ENCODE data around the gene SEMA3F.
A peak's percentile ranks its signal among the peaks of the same experiment; 100 is the strongest.

Gene SEMA3F

DNA sequence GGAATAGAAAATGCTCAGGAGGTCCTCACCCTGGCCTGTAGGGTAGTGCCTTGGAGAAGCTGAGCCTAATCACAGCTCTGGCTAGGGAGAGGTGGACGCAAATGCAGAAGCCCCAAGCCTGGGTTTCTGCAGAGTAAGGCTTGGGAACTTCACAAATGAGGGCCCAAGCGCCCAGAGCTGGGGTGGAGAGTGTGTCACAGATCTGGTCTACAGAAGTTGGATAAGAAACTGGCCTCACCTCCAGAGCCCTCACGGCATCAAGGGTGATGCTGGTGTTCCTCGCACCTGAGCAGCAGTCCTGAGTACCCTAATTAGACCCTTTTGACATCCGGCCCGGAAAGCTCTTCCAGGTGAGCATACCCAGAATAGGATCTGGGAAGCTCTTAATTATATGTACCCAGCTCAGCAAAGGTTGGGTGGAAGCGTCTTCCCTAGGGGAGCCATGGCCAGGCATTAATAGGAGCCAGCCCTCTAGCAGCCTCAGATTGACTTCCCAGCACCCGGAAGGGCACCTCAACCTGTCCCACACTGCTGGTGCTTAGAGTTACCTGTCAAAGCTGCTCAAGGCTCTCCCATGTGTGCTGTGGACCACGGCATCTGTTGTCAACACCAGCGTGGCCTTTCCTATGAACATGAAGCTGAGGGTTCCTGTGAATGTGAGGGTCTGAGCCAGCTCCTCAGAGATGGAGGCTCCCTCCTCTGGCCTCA, 34.6 kb upstream of the SEMA3F start:
- TF ChIP-seq, protein P1, sequence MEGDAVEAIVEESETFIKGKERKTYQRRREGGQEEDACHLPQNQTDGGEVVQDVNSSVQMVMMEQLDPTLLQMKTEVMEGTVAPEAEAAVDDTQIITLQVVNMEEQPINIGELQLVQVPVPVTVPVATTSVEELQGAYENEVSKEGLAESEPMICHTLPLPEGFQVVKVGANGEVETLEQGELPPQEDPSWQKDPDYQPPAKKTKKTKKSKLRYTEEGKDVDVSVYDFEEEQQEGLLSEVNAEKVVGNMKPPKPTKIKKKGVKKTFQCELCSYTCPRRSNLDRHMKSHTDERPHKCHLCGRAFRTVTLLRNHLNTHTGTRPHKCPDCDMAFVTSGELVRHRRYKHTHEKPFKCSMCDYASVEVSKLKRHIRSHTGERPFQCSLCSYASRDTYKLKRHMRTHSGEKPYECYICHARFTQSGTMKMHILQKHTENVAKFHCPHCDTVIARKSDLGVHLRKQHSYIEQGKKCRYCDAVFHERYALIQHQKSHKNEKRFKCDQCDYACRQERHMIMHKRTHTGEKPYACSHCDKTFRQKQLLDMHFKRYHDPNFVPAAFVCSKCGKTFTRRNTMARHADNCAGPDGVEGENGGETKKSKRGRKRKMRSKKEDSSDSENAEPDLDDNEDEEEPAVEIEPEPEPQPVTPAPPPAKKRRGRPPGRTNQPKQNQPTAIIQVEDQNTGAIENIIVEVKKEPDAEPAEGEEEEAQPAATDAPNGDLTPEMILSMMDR (IDR thresholded peaks at IDR 0.05; ENCODE audit: insufficient read depth, low read depth, low read length, missing control alignments) = no peak
- H3K4me3 ChIP-seq (ENCODE audit: low read length) = no peak overlapping the region
- DNase-seq (ENCODE audit: low read depth) = no peak

- TF ChIP-seq, protein P1 (IDR thresholded peaks at IDR 0.05; ENCODE audit: insufficient read depth, low read depth, low read length, missing control alignments) = peak; percentile 81
- H3K4me3 ChIP-seq (ENCODE audit: low read length) = no peak overlapping the region
- DNase-seq (ENCODE audit: low read depth) = peak; percentile 83
These were observed 33.8 kb upstream of the SEMA3F start for GRCh38 chr3:50121072-50122032.

- no peak for DNase-seq (ENCODE audit: low read depth)
- no peak overlapping the region for H3K4me3 ChIP-seq (ENCODE audit: low read length)
- TF ChIP-seq, protein P1 (IDR thresholded peaks at IDR 0.05; ENCODE audit: insufficient read depth, low read depth, low read length, missing control alignments) = peak; percentile 17
These were observed 33.1 kb upstream of the SEMA3F start for GRCh38 chr3:50122071-50122470.

DNA sequence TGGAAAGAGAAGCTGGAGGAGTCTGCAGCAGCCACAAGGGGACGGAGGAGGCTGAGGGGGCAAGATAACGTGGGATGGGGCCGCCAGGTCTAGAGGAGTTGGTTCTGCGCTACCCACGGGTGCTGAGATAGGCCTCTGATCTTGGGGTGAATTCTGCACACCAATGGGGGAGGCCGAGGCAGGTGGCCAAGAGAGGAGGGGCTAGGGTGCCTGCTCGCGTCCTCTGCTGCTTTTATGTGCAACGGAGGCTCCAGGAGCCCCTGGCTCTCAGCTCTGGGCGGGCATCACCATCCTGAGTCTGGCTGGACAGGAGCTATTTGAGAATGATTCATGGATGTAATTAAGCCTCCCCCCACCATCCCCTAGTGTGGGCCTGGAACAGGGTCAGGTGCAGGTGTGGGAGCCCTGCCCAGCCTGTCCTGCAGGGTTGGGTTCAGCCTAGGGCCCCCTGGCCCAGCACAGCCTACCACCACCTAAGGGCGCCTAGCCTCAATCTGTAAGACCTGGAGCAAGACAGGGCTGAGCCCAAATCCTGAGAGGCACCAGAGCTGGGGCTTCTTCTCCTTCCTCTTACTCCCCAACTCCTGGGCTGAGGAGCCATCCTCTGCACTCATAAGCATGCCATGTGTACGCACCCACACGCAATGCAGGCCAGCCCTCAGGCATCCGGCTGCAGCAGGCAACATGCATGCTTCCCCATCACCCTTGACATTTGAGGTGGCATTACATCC, 32.3 kb upstream of the SEMA3F start:
- TF ChIP-seq, protein P1 (IDR thresholded peaks at IDR 0.05; ENCODE audit: insufficient read depth, low read depth, low read length, missing control alignments) = no peak
- DNase-seq (ENCODE audit: low read depth) = no peak
- H3K4me3 ChIP-seq (ENCODE audit: low read length) = no peak overlapping the region

- H3K4me3 ChIP-seq (ENCODE audit: low read length) = no peak overlapping the region
- TF ChIP-seq, protein P1 (IDR thresholded peaks at IDR 0.05; ENCODE audit: insufficient read depth, low read depth, low read length, missing control alignments) = no peak
- DNase-seq (ENCODE audit: low read depth) = no peak
These were observed 31.6 kb upstream of the SEMA3F start for GRCh38 chr3:50123394-50124051.

DNA sequence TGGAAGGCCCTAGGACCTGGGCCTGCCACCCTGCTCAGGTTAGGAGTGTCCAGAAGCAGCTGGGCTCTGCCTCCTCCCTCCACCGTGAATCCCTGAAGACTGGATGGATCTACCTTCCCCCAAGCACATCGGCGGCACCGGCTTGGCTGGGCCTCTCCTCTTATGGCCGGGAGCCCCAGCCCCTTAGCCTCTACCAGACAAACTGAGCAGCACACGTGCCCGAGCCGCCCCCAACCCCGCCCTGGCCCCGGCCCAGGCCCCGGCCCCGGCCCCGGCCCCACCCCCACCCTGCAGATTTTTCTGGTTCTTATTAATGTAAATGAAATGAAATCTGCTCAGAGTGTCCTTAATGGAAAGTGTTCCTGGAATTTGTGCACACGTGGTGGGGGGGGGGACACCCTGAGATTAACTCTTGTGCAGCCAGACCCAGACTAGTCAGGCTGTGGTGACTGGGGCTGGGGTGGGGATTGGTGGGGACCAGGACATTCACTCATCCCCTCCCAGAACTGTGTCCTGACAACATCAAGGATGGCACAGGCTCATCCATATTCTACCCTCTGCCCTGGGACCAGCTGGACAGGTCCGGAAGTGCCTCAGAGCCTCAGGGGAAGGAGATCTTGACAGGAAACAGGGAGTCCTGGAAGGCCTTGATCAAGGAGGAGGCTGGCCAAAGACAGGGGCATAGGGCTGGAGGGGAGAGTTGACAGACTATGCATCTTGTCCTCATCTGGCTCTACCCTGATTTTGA, 30.9 kb upstream of the SEMA3F start:
- peak; percentile 32 for DNase-seq (ENCODE audit: low read depth)
- TF ChIP-seq, protein P1 (IDR thresholded peaks at IDR 0.05; ENCODE audit: insufficient read depth, low read depth, low read length, missing control alignments) = no peak
- H3K4me3 ChIP-seq (ENCODE audit: low read length) = no peak overlapping the region

Data from epithelial cell of esophagus (primary cell).